IMR-90 (cell line): Measurements from ENCODE around the gene TENT4B. TPM values are rescaled to one million over a fixed set of nuclear protein-coding genes. Genes with fewer than 3 reads are reported as not detected.
A peak's percentile ranks its signal among the peaks of the same experiment; 100 is the strongest.

Experiments
- ATAC-seq: fragments of 200-7000 bp; cut with Tn5 transposase; 2 replicates; pipeline ENCODE4 v1.9.1; 2020; ENCODE audit warnings: low read depth, mild to moderate bottlenecking, moderate library complexity
- BruUV-seq: library from RNA; stranded (reverse); fragments of 400-500 nt; replicated peaks from 2 replicates; lab custom pipeline; 2021; lab: Mats Ljungman, UMichigan
- CTCF ChIA-PET: fragments of 300-600 bp; formaldehyde crosslinking; extraction: SDS; loops from one replicate; lab custom pipeline; 2021; ENCODE audit warnings: antibody characterized with exemption; lab: Yijun Ruan, JAX
- POLR2A ChIA-PET: fragments of 300-600 bp; sonication (Branson Sonifier 250); formaldehyde crosslinking; loops from one replicate; lab custom pipeline; 2022; ENCODE audit warnings: antibody characterized with exemption; ENCODE audit not compliant: unreplicated experiment; lab: Charles Lee
- DNase-seq: peaks from one replicate; pipeline ENCODE4 v3.0.0; 2013
- H2AFZ ChIP-seq: replicated peaks from 2 replicates; pipeline ENCODE3; 2013; ENCODE audit warnings: low read length, mild to moderate bottlenecking; ENCODE audit not compliant: poor library complexity
- H2AK5ac ChIP-seq: 2 replicates; pipeline ENCODE4 v1.6.1; 2013; ENCODE audit warnings: low read depth, low read length, inconsistent platforms
- H2AK9ac ChIP-seq: replicated peaks from 2 replicates; pipeline ENCODE3; 2013; ENCODE audit warnings: mild to moderate bottlenecking, low read depth, low read length, moderate library complexity; ENCODE audit not compliant: poor library complexity
- H2BK120ac ChIP-seq: 2 replicates; pipeline ENCODE4 v1.6.1; 2013; ENCODE audit warnings: low read depth, low read length, inconsistent platforms
- H2BK15ac ChIP-seq: 3 replicates; pipeline ENCODE4 v1.6.1; 2013; ENCODE audit warnings: low read depth, low read length, inconsistent platforms
- H2BK20ac ChIP-seq: 2 replicates; pipeline ENCODE4 v1.6.1; 2013; ENCODE audit warnings: low read depth, mild to moderate bottlenecking, inconsistent platforms, low read length, moderate library complexity
- H2BK5ac ChIP-seq: 2 replicates; pipeline ENCODE4 v1.6.1; 2013; ENCODE audit warnings: mild to moderate bottlenecking, low read depth, low read length, inconsistent platforms; ENCODE audit not compliant: poor library complexity, severe bottlenecking
- H3K14ac ChIP-seq: replicated peaks from 2 replicates; pipeline ENCODE4 v1.6.1; 2013; ENCODE audit warnings: low read depth, low read length, inconsistent platforms
- H3K18ac ChIP-seq: 2 replicates; pipeline ENCODE4 v1.6.1; 2013; ENCODE audit warnings: low read depth, low read length, control low read depth
- H3K23ac ChIP-seq: 2 replicates; pipeline ENCODE4 v1.6.1; 2013; ENCODE audit warnings: low read depth, low read length, inconsistent platforms
- H3K27ac ChIP-seq: 2 replicates; pipeline ENCODE4 v1.5.1; 2013; ENCODE audit warnings: mild to moderate bottlenecking, control low read depth, low read length; ENCODE audit not compliant: insufficient read depth
- H3K27me3 ChIP-seq: 2 replicates; pipeline ENCODE4 v1.6.1; 2013; ENCODE audit warnings: low read length; ENCODE audit not compliant: control insufficient read depth, insufficient read depth
- H3K36me3 ChIP-seq: 2 replicates; pipeline ENCODE4 v1.6.1; 2013; ENCODE audit warnings: low read length, mixed read lengths; ENCODE audit not compliant: control insufficient read depth, insufficient read depth
- H3K4ac ChIP-seq: 2 replicates; pipeline ENCODE4 v1.6.1; 2013; ENCODE audit warnings: low read depth, low read length, inconsistent platforms
- H3K4me1 ChIP-seq: 2 replicates; pipeline ENCODE4 v1.6.1; 2013; ENCODE audit warnings: low read length, mixed read lengths; ENCODE audit not compliant: control insufficient read depth, insufficient read depth
- H3K4me2 ChIP-seq: 2 replicates; pipeline ENCODE4 v1.6.1; 2013; ENCODE audit warnings: low read depth, mild to moderate bottlenecking, control low read depth, low read length, moderate library complexity
- H3K4me3 ChIP-seq: 2 replicates; pipeline ENCODE4 v1.5.1; 2013; ENCODE audit warnings: low read depth, mild to moderate bottlenecking, control low read depth, low read length, moderate library complexity; ENCODE audit not compliant: insufficient read depth
- H3K56ac ChIP-seq: 2 replicates; pipeline ENCODE4 v1.6.1; 2013; ENCODE audit warnings: low read length, inconsistent platforms; ENCODE audit not compliant: insufficient read depth; ENCODE audit errors: extremely low read depth
- H3K79me1 ChIP-seq, 2 experiments: 2 replicates each; pipeline ENCODE4 v1.6.1; 2013; ENCODE audit warnings: low read length in 2 of 2, inconsistent platforms in 1 of 2, low read depth in 1 of 2
- H3K9ac ChIP-seq: 2 replicates; pipeline ENCODE4 v1.6.1; 2013; ENCODE audit warnings: low read depth, low read length, control low read depth
- H3K9me1 ChIP-seq: 2 replicates; pipeline ENCODE4 v1.6.1; 2013; ENCODE audit warnings: low read length, inconsistent platforms; ENCODE audit not compliant: insufficient read depth
- H3K9me3 ChIP-seq: 2 replicates; pipeline ENCODE4 v1.6.1; 2013; ENCODE audit warnings: low read length; ENCODE audit not compliant: control insufficient read depth, insufficient read depth
- H4K20me1 ChIP-seq: 2 replicates; pipeline ENCODE4 v1.6.1; 2013; ENCODE audit warnings: low read length, inconsistent platforms; ENCODE audit not compliant: insufficient read depth
- H4K5ac ChIP-seq: 2 replicates; pipeline ENCODE4 v1.6.1; 2013; ENCODE audit warnings: mild to moderate bottlenecking, low read depth, low read length, control low read depth
- H4K8ac ChIP-seq, 2 experiments: 2 replicates each; pipeline ENCODE4 v1.6.1; 2013; ENCODE audit warnings: low read depth in 2 of 2, low read length in 2 of 2, control low read depth in 1 of 2, inconsistent platforms in 1 of 2
- H4K91ac ChIP-seq: 2 replicates; pipeline ENCODE4 v1.6.1; 2013; ENCODE audit warnings: low read depth, low read length, inconsistent platforms; ENCODE audit not compliant: insufficient read depth
- CHD1 ChIP-seq: IDR thresholded peaks from 2 replicates; pipeline ENCODE4 v1.6.1; 2012; ENCODE audit warnings: low read depth, low read length, improper control_type of control experiment
- MAFK ChIP-seq: IDR thresholded peaks from 2 replicates; pipeline ENCODE4 v1.6.1; 2012; ENCODE audit warnings: low read depth, low read length, improper control_type of control experiment
- POLR2A ChIP-seq: IDR thresholded peaks from 2 replicates; pipeline ENCODE4 v1.6.1; 2012; ENCODE audit warnings: mild to moderate bottlenecking, low read depth, low read length
- RAD21 ChIP-seq: IDR thresholded peaks from 2 replicates; pipeline ENCODE4 v1.6.1; 2012; ENCODE audit warnings: low read length, improper control_type of control experiment
- RFX5 ChIP-seq: IDR thresholded peaks from 2 replicates; pipeline ENCODE4 v1.8.0; 2012; ENCODE audit warnings: low read depth, mild to moderate bottlenecking, low read length, moderate library complexity
- WGBS, 2 experiments: methylation state at CpG; one replicate each; pipeline versions ENCODE4 v1.1.5 to v1.1.7; 2013; ENCODE audit warnings: missing lambda C conversion rate in 2 of 2; ENCODE audit not compliant: insufficient read length in 1 of 2; ENCODE audit errors: extremely low coverage in 2 of 2; 5-methylcytosine and 5-hydroxymethylcytosine counted together
- dilution Hi-C: fragments of 300-500 bp; cut with HindIII; formaldehyde crosslinking; loops from one replicate; pipeline ENCODE4 v1.14.3; 2018; ENCODE audit warnings: low sequenced_read_pairs; ENCODE audit not compliant: unreplicated experiment
- in situ Hi-C: fragments of 300-500 bp; cut with MboI; formaldehyde crosslinking; loops from 3 replicates; pipeline ENCODE4 v1.14.3; 2019; ENCODE audit warnings: low sequenced_read_pairs, inconsistent platforms, mixed read lengths
- intact Hi-C: fragments of 100-400 bp; cut with micrococcal nuclease; formaldehyde crosslinking; loops from 2 replicates; pipeline ENCODE4 v1.10.0; 2022
- polyA plus RNA-seq, 3 experiments: library from polyadenylated mRNA; depleted of rRNA; stranded (reverse); fragments of >200 nt; gene quantifications; 2 replicates each; pipeline ENCODE4 v1.2.3, GENCODE V29; 2012; ENCODE audit warnings: low replicate concordance in 1 of 3
- total RNA-seq: library from RNA; depleted of rRNA; stranded (reverse); fragments of >200 nt; gene quantifications from 2 replicates; pipeline ENCODE4 v1.2.3, GENCODE V29; 2012

Gene TENT4B
- total and polyA plus RNA-seq, 2 of the 4 experiments (the other 2 are of a cell fraction): 4.1 to 7.0 TPM

DNA sequence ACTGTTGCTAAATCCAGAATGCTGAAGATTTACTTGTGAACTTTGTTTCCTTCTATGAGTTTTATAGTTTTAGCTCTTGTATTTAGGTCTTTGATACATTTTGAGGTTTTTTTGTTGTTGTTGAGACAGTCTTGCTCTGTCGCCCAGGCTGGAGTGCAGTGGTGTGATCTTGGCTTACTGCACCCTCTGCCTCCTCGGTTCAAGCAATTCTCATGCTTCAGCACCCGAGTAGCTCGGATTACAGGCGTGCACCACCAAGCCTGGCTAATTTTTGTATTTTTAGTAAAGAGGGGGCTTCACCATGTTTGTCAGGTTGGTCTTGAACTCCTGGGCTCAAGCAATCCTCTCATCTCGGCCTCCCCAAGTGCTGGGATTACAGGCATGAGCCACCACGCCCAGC lies 14.4 kb downstream of the TENT4B start:
- no peak for DNase-seq
- CTCF ChIA-PET: interaction anchor here (0.6 to 2.0 kb wide), 3 partner anchors 12 to 151 kb away, joined by 3 to 7 read pairs (median 5); no protein-coding TSS in a partner anchor
- H3K27ac ChIP-seq: no peak overlapping the region

More for the DNA sequence above, 14.4 kb downstream of the TENT4B start:
- Histone ChIP-seq H3K9me1 (peaks cover 18% of the 10 kb centered on the region), H4K5ac (no peak overlapping the region), H3K14ac (peak overlapping the region; percentile 63), H2AFZ (no peak overlapping the region), H3K4me2 (no peak overlapping the region), H4K8ac (peak overlapping the region in 1 of 2 experiments; percentile 37; a peak in 1 of 4 replicates), H2BK5ac (peak overlapping the region; percentile 12), H3K9me3 (no peaks in the 10 kb centered on the region), H3K23ac (no peak overlapping the region), H3K56ac (no peak overlapping the region), H2BK15ac (no peak overlapping the region; the same call in 2 of the 3 replicates), H3K27me3 (no peaks in the 10 kb centered on the region), H2BK120ac (peak overlapping the region; percentile 19; the same call in 1 of the 2 replicates), H3K9ac (no peak overlapping the region), H3K79me1 (peaks cover 15 to 73% of the 10 kb centered on the region in 2 experiments), H3K4ac (peak overlapping the region; percentile 47; the same call in 1 of the 2 replicates), H3K4me1 (peaks cover 11% of the 10 kb centered on the region), H4K91ac (no peak overlapping the region; the same call in 1 of the 2 replicates), H3K18ac (no peak overlapping the region), H3K4me3 (no peak overlapping the region), H2AK9ac (no peak overlapping the region), H4K20me1 (peaks cover 33% of the 10 kb centered on the region), H2BK20ac (no peak overlapping the region; the same call in 1 of the 2 replicates), H2AK5ac (peak overlapping the region; percentile 97), H3K36me3 (no peaks in the 10 kb centered on the region)
- in situ Hi-C loops (no loop called here), dilution Hi-C loops (no loop called here), intact Hi-C loops (no loop called here)
- no TSS peak for BruUV-seq
- TF ChIP-seq RFX5: no peak
- no peak for TF ChIP-seq MAFK
- no peak for TF ChIP-seq CHD1
- TF ChIP-seq RAD21: no peak
- TF ChIP-seq POLR2A: no peak
- POLR2A ChIA-PET: interaction anchor here (0.6 kb wide), 1 partner anchor 177 kb away, joined by 3 read pairs; no protein-coding TSS in a partner anchor
- no peak for ATAC-seq
- WGBS, 2 experiments: 90% methylated on average over 2 of the region's 7 CpGs; no CpG with 5 or more reads in 1 of the 2 experiments
